ENCODE data around the gene LRRK2. TPM values are rescaled to one million over a fixed set of nuclear protein-coding genes. Genes with fewer than 3 reads are reported as not detected.

LRRK2 gene
- total and polyA plus RNA-seq, 8 donors: 2.9 to 28.1 (median 4.6) TPM

GRCh38 chr12:40310211-40310610 is 85.4 kb downstream of the LRRK2 start:
- H3K27me3 ChIP-seq: no peaks in the 10 kb centered on the region
- DNase-seq: peak in 1 of 2 donors; percentile 4
- intact Hi-C loops (cut with DNase I; ENCODE audit: low total_unique reads): no loop called here
- H3K9me3 ChIP-seq: no peaks in the 10 kb centered on the region
- H3K27ac ChIP-seq: no peak overlapping the region
- H3K4me3 ChIP-seq: no peak overlapping the region
- 38 to 69% (median 57%) methylated on average over 9 of the region's 9 CpGs for WGBS, 5 donors
- H3K36me3 ChIP-seq: peaks cover 0 to 10% (median 8%) of the 10 kb centered on the region in 4 donors
- TF ChIP-seq EP300 (IDR thresholded peaks at IDR 0.05) (no peak), POLR2AphosphoS5 (IDR thresholded peaks at IDR 0.05) (no peak), POLR2A (IDR thresholded peaks at IDR 0.05) (no peak), CTCF (IDR thresholded peaks at IDR 0.05) (no peak)
- no peaks in the 10 kb centered on the region for H3K4me1 ChIP-seq

GRCh38 chr12:40312196-40312595 is 87.4 kb downstream of the LRRK2 start:
- Histone ChIP-seq H3K27me3 (no peaks in the 10 kb centered on the region), H3K27ac (no peak overlapping the region), H3K9me3 (no peaks in the 10 kb centered on the region), H3K4me3 (no peak overlapping the region), H3K36me3 (peaks cover 0 to 16% (median 10%) of the 10 kb centered on the region in 4 donors), H3K4me1 (no peaks in the 10 kb centered on the region)
- intact Hi-C loops (cut with DNase I; ENCODE audit: low total_unique reads): no loop called here
- TF ChIP-seq POLR2AphosphoS5 (IDR thresholded peaks at IDR 0.05) (no peak), POLR2A (IDR thresholded peaks at IDR 0.05) (no peak), EP300 (IDR thresholded peaks at IDR 0.05) (no peak)
- DNase-seq: no peak

GRCh38 chr12:40312982-40313576 is 88.3 kb downstream of the LRRK2 start:
- intact Hi-C loops (cut with DNase I; ENCODE audit: low total_unique reads): no loop called here
- peak in 1 of 2 donors; percentile 23 for DNase-seq
- Histone ChIP-seq H3K9me3 (no peaks in the 10 kb centered on the region), H3K36me3 (peaks cover 0 to 20% (median 11%) of the 10 kb centered on the region in 4 donors), H3K4me1 (no peaks in the 10 kb centered on the region), H3K27ac (no peak overlapping the region), H3K27me3 (no peaks in the 10 kb centered on the region), H3K4me3 (no peak overlapping the region)
- 30 to 40% (median 32%) methylated on average over 4 of the region's 4 CpGs for WGBS, 5 donors
- no peak for TF ChIP-seq POLR2AphosphoS5 (IDR thresholded peaks at IDR 0.05)
- no peak for TF ChIP-seq EP300 (IDR thresholded peaks at IDR 0.05)
- TF ChIP-seq CTCF (IDR thresholded peaks at IDR 0.05): no peak
- TF ChIP-seq POLR2A (IDR thresholded peaks at IDR 0.05): no peak

GRCh38 chr12:40313928-40314327 is 89.1 kb downstream of the LRRK2 start:
- H3K36me3 ChIP-seq: peaks cover 0 to 20% (median 12%) of the 10 kb centered on the region in 4 donors
- no peaks in the 10 kb centered on the region for H3K4me1 ChIP-seq
- TF ChIP-seq POLR2AphosphoS5 (IDR thresholded peaks at IDR 0.05): no peak
- no peak for TF ChIP-seq CTCF (IDR thresholded peaks at IDR 0.05)
- TF ChIP-seq POLR2A (IDR thresholded peaks at IDR 0.05): no peak
- no peak for TF ChIP-seq EP300 (IDR thresholded peaks at IDR 0.05)
- WGBS, 5 donors: 81 to 92% (median 87%) methylated on average over 10 of the region's 10 CpGs
- H3K9me3 ChIP-seq: no peaks in the 10 kb centered on the region
- no peak overlapping the region for H3K4me3 ChIP-seq
- no peaks in the 10 kb centered on the region for H3K27me3 ChIP-seq
- intact Hi-C loops (cut with DNase I; ENCODE audit: low total_unique reads): no loop called here
- DNase-seq: no peak
- no peak overlapping the region for H3K27ac ChIP-seq

GRCh38 chr12:40314927-40315326 is 90.1 kb downstream of the LRRK2 start:
- H3K9me3 ChIP-seq: no peaks in the 10 kb centered on the region
- intact Hi-C loops (cut with DNase I; ENCODE audit: low total_unique reads): no loop called here
- H3K4me1 ChIP-seq: no peaks in the 10 kb centered on the region
- DNase-seq: no peak
- H3K27me3 ChIP-seq: no peaks in the 10 kb centered on the region
- TF ChIP-seq EP300 (IDR thresholded peaks at IDR 0.05) (no peak), CTCF (IDR thresholded peaks at IDR 0.05) (no peak), POLR2A (IDR thresholded peaks at IDR 0.05) (no peak), POLR2AphosphoS5 (IDR thresholded peaks at IDR 0.05) (no peak)
- H3K27ac ChIP-seq: no peak overlapping the region
- H3K4me3 ChIP-seq: no peak overlapping the region
- H3K36me3 ChIP-seq: peaks cover 0 to 20% (median 12%) of the 10 kb centered on the region in 4 donors

All from stomach (tissue), 9 donors.